Measurements from ENCODE around the gene ADAM12. TPM values are rescaled to one million over a fixed set of nuclear protein-coding genes. Genes with fewer than 3 reads are reported as not detected.

The ADAM12 gene
- total RNA-seq, 1 experiment from 2014 or later: 16.8 TPM

DNA sequence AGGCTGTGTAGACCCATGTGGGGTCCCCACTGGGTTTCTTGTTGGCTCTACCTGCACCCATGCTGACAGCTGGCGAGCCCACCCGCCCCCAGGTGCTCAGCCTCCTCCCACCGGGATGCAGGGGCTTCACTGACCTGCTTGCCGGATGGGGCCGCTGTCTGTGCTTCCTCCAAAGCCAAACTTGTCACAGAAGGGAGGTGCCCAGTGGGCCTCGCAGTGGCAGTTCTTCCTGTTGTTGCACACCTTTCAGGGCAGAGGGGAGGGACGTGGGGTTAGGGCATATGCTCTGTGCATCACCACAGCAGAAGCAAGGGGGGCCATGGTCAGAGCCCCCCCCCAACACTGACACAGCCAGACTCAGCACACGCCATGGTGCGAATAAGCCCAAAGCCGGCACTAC is 345.4 kb downstream of the ADAM12 start:
- Histone ChIP-seq H3K4me2 (no peak overlapping the region), H3K9me3 (ENCODE audit: insufficient read depth, low read depth) (no peaks in the 10 kb centered on the region), H4K20me1 (ENCODE audit: insufficient read depth) (no peaks in the 10 kb centered on the region), H3K79me2 (ENCODE audit: low read depth) (no peaks in the 10 kb centered on the region), H3K27ac (no peak overlapping the region), H3K4me3 (no peak overlapping the region), H3K9me2 (ENCODE audit: insufficient read depth) (no peaks in the 10 kb centered on the region), H3K27me3 (ENCODE audit: insufficient read depth, low read depth) (no peaks in the 10 kb centered on the region), H3K4me1 (replicated peaks; ENCODE audit: insufficient read depth) (no peaks in the 10 kb centered on the region), H3K36me3 (ENCODE audit: low read depth) (no peaks in the 10 kb centered on the region), H2AFZ (no peak overlapping the region), H3F3A (ENCODE audit: insufficient read depth, low read depth) (no peaks in the 10 kb centered on the region)
- TF ChIP-seq, protein P1, sequence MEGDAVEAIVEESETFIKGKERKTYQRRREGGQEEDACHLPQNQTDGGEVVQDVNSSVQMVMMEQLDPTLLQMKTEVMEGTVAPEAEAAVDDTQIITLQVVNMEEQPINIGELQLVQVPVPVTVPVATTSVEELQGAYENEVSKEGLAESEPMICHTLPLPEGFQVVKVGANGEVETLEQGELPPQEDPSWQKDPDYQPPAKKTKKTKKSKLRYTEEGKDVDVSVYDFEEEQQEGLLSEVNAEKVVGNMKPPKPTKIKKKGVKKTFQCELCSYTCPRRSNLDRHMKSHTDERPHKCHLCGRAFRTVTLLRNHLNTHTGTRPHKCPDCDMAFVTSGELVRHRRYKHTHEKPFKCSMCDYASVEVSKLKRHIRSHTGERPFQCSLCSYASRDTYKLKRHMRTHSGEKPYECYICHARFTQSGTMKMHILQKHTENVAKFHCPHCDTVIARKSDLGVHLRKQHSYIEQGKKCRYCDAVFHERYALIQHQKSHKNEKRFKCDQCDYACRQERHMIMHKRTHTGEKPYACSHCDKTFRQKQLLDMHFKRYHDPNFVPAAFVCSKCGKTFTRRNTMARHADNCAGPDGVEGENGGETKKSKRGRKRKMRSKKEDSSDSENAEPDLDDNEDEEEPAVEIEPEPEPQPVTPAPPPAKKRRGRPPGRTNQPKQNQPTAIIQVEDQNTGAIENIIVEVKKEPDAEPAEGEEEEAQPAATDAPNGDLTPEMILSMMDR (conservative IDR thresholded peaks at IDR 0.05): no peak
- TF ChIP-seq EZH2 (IDR thresholded peaks at IDR 0.05; ENCODE audit: low read depth): no peak
- intact Hi-C loops (cut with micrococcal nuclease; ENCODE audit: unreplicated experiment): no loop called here
- no peak for DNase-seq
- ChIA-PET POLR2A (ENCODE audit: unreplicated experiment) (no interaction called here), CTCF (no interaction called here)
- no TSS peak for BruUV-seq (replicated peaks)

DNA sequence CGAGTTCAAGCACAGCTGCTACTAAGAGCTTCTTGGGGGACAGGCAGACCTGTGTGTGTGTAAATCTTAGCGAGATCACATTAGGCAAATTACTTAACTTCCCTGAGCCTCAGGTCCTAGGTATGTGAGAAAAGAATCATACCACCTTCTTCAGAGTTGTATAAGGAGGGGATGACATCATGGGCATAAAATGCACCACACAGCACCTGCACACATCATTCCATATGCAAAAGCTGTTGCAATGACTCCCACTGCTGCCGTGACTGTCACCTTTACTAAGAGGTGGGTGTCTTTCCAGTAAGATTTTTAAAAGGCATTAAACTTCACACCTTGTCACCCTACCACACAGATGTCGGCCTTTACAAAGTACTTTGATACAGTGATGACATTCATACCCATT is 345.9 kb downstream of the ADAM12 start:
- no peaks in the 10 kb centered on the region for H4K20me1 ChIP-seq (ENCODE audit: insufficient read depth)
- no peak overlapping the region for H2AFZ ChIP-seq
- H3K9me3 ChIP-seq (ENCODE audit: insufficient read depth, low read depth): no peaks in the 10 kb centered on the region
- no peak overlapping the region for H3K4me3 ChIP-seq
- intact Hi-C loops (cut with micrococcal nuclease; ENCODE audit: unreplicated experiment): no loop called here
- H3K4me1 ChIP-seq (replicated peaks; ENCODE audit: insufficient read depth): no peaks in the 10 kb centered on the region
- no peak overlapping the region for H3K27ac ChIP-seq
- peak in 1 of 2 experiments; percentile 40 for DNase-seq
- ChIA-PET CTCF (no interaction called here), POLR2A (ENCODE audit: unreplicated experiment) (no interaction called here)
- TF ChIP-seq, protein P1 (conservative IDR thresholded peaks at IDR 0.05): no peak
- TF ChIP-seq EZH2 (IDR thresholded peaks at IDR 0.05; ENCODE audit: low read depth): no peak
- H3K4me2 ChIP-seq: no peak overlapping the region
- H3K27me3 ChIP-seq (ENCODE audit: insufficient read depth, low read depth): no peaks in the 10 kb centered on the region
- H3K9me2 ChIP-seq (ENCODE audit: insufficient read depth): no peaks in the 10 kb centered on the region
- H3K36me3 ChIP-seq (ENCODE audit: low read depth): no peaks in the 10 kb centered on the region
- H3F3A ChIP-seq (ENCODE audit: insufficient read depth, low read depth): no peaks in the 10 kb centered on the region
- no TSS peak for BruUV-seq (replicated peaks)
- no peaks in the 10 kb centered on the region for H3K79me2 ChIP-seq (ENCODE audit: low read depth)

DNA sequence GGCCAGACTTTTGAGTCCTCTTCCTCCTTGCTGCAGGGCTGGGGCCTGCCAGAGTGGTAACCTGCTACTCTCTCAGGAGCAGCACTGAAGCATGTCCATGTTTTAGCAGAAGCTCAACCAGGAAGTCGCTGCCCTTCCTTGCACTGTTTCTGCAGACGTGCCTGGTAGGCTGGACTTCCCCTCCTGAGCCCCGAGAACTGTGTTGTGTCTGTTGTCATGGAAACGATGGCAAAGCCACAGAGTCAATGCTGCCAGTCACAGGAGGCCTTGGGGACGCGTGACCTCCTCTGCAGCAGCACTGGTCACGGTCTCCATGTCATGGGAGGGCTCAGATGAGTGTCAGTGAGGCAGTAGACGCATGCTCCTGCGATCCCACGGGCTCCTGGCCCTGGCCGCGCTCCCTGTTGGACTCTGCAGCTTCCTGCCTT is 346.5 kb downstream of the ADAM12 start:
- intact Hi-C loops (cut with micrococcal nuclease; ENCODE audit: unreplicated experiment): no loop called here
- Histone ChIP-seq H3K9me3 (ENCODE audit: insufficient read depth, low read depth) (no peaks in the 10 kb centered on the region), H3K36me3 (ENCODE audit: low read depth) (no peaks in the 10 kb centered on the region), H3K4me1 (replicated peaks; ENCODE audit: insufficient read depth) (no peaks in the 10 kb centered on the region), H3K27me3 (ENCODE audit: insufficient read depth, low read depth) (no peaks in the 10 kb centered on the region), H3K27ac (no peak overlapping the region), H3K4me2 (no peak overlapping the region), H3K79me2 (ENCODE audit: low read depth) (no peaks in the 10 kb centered on the region), H3F3A (ENCODE audit: insufficient read depth, low read depth) (no peaks in the 10 kb centered on the region), H2AFZ (no peak overlapping the region), H4K20me1 (ENCODE audit: insufficient read depth) (no peaks in the 10 kb centered on the region), H3K4me3 (no peak overlapping the region), H3K9me2 (ENCODE audit: insufficient read depth) (no peaks in the 10 kb centered on the region)
- CTCF ChIA-PET: no interaction called here
- TF ChIP-seq, protein P1 (conservative IDR thresholded peaks at IDR 0.05): no peak
- BruUV-seq (replicated peaks): no TSS peak
- DNase-seq: peak in 1 of 2 experiments; percentile 49
- POLR2A ChIA-PET (ENCODE audit: unreplicated experiment): no interaction called here
